NCI-H1092 (cell line): ENCODE results near the gene GPR141.
"Not testable (repeated sequence)": the region's sequence is repeated elsewhere in the genome, so short reads cannot be mapped to it uniquely, and the experiment has no call there.

Experiments used
- DNase-seq: peaks from one replicate; lab custom pipeline; 2025; lab: John Stamatoyannopoulos, UW

Gene GPR141

GRCh38 chr7:37686556-37687345 is 3.2 kb downstream of the GPR141 start:
- DNase-seq, result no peak

- no peak for DNase-seq
These were observed 6.6 kb downstream of the GPR141 start for GRCh38 chr7:37690206-37690605.

DNA sequence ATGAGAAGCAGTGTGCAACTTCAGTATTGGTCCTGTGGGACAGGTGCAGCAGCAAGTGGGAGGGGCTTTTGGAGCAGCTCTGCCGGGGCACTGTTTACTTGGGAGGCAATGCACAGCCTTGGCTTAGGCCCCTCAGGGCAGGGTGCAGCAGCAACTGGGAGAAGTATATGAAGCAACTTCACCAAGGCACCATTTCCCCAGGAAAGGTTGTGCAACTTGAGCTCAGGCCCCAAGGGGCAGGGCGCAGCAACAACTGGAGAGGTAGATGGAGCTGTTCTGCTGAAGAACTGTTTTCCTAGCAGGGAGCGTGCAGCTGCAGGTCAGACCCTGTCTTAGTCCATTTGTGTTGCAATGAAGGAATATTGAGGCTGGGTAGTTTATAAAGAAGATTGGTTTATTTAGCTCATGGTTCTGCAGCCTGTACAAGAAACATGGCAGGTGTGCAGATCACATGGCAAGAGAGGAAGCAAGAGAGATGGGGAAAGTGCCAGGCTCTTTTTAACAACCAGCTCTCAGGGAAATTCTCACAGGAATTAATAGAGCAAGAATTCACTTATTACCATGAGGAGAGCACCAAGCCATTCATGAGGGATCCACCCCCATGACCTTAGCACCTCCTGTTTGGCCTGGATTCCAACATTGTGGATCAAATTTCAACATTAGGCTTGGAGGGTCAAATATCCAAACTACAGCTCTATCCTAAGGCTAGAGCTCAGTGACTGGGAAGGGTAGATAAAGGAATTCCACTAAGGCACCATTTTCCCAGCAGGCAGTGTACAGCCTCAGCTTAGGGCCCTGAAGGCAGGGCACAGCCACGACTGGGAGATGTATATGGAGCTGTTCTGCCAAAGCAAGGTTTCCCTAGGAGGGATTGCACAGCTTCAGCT is 10.9 kb downstream of the GPR141 start:
- no peak for DNase-seq

- no peak for DNase-seq
These were observed 14.7 kb downstream of the GPR141 start for GRCh38 chr7:37698276-37698675.

DNA sequence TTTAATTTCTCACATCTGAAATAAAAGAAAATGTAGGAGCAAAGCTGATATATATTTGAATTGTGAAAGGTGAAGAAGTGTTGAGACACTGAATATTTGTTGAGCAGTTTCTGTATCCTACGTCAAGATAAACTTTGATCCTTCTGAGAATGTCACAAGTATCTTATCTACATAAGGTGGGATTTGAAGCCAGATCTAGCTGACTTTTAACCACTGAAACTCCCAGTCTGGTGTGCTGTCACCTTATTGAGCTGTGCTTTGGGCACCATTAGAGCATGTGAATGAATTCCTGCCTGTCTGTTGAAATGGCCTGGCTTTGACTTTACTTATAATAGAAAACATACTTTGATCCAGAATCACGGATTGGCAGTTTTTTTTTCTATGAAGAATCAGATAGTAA is 15.2 kb downstream of the GPR141 start:
- DNase-seq, result no peak

- DNase-seq, result no peak
These were observed 18.2 kb downstream of the GPR141 start for GRCh38 chr7:37701769-37702168.

DNA sequence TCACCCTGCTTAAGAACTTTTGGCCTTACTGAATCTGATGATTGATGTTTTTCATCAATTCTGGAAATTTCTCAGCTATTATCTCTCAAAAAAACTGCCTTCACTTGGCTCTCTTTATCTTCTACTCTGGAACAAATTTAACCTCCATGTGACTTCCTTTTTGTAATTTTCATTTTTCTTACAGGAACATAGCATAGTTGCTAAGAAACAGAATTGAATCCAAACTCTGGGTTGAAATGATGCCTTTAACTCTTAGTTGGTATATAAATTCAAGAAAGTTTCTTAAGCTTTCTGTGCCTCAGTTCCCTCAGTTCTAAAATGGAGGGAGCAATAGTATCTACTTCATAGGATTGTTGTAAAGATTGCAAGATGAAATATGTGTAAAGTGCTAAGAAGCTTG is 19.8 kb downstream of the GPR141 start:
- DNase-seq, result no peak

GRCh38 chr7:37704328-37704833 is 20.8 kb downstream of the GPR141 start:
- not testable (repeated sequence) for DNase-seq

DNA sequence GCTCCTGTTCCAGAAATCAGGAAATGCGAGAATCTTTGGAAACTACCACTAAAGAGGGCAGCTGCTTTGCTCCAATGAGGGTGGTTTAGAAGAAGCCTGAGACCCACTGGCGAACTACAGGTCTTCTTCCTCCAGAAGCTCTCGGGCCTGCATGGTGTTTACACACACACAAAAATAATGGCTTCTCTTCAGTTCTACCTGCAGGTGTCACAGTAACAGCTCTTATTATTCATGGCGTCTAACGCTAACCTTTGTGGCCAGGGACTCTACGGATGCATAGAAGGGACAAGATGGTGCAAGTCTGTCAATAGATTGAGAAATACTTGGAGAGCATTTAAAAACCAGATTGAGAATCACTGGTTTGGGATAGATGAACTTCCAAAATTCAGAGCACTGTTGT is 22.4 kb downstream of the GPR141 start:
- no peak for DNase-seq

DNA sequence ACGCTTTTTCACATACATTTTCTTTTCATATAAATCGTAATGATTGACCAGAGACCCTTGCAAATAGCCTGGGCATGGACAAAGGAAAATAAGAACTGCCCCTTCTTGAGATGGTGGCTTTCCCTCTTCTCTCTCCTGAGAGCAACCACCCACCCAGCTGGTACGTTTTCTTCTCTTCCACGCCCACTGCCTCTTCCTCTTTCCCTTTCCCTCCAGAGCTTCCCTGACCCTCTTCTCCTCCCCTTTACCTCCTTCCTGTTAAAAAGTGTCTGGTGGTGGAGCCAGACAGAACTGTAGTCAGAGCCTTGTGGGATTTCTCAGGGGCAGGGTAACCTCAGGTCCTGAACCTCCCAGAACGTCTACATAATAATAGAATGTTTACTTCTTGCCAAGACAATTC is 23.2 kb downstream of the GPR141 start:
- DNase-seq, result no peak

GRCh38 chr7:37707754-37708485 is 24.4 kb downstream of the GPR141 start:
- no peak for DNase-seq

DNA sequence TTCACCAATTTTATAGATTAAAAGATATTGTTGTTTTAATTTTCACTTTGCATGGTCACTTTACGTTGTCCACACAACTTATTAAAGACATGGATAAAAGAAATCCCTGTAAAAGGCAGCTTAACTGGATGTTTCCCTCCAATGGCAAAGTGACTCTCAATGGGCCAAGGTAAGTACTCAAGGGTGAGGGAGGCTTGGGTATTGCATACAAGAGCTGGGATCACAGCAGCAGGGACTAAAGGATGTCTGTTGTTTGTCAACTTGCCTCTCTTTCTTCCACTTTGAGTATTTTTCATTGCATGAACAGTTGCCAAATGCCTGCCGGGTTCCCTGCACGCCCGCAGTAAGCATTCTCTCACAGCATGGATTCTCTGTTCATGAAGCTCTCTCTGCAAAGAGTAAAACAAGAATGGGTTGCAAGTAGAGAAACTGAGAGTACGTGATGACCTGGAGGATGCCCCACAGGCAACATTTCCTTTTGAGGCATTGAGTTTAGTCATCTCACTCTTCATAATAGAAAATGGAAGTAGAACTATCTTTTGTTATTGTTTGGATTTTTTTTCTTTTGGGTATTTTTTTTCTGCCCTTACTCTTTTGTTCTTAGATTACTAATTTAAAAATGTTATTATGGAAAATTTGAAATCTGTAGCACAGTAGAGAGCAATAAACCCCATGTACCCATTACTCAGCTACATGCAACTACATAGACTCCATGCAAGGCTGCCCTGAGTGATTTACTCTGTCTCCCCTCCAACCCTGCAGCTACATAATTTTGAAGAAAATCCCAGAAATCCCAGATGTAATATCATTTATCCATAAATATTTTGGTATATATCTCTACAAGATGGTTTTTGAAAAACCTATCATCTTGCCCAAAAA is 26.3 kb downstream of the GPR141 start:
- no peak for DNase-seq

DNA sequence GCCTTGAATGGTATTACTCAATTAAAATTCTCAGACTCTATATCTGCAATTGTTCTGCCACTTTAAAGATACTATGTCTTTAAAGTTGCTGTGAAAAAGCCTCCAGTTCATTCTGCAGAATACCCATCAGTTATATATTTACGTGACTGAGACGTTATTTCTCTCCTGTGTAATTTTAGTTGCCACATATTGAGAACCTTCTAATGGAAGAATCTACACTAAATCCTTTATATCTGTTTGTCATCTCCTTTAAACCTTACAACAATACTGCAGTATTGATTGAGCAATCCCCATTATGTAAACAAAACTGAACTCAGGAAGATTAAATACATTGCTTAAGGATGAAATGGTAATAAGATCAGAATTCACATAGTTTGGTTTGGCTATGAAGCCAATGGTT is 30.0 kb downstream of the GPR141 start:
- no peak for DNase-seq

GRCh38 chr7:37714606-37715005 is 31.0 kb downstream of the GPR141 start:
- no peak for DNase-seq

DNA sequence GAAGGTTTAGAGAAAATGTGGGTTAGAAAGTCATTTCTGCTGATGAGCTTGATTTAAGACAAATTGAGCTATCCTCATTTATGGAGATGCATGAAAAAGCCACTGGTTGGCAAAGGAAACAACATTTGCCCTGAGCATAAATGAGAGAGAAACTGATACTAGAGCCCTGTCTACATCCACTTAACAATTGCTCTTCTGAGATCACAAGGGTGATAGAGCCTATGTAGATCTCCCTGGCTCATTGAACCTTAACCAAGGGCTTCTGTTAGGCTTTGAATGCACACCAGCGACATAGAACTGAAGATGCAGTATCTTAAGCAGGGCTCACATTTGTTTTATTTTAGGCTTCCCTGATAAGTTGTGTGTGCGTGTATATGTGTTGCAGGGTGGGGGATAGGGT is 35.0 kb downstream of the GPR141 start:
- DNase-seq, result no peak

DNA sequence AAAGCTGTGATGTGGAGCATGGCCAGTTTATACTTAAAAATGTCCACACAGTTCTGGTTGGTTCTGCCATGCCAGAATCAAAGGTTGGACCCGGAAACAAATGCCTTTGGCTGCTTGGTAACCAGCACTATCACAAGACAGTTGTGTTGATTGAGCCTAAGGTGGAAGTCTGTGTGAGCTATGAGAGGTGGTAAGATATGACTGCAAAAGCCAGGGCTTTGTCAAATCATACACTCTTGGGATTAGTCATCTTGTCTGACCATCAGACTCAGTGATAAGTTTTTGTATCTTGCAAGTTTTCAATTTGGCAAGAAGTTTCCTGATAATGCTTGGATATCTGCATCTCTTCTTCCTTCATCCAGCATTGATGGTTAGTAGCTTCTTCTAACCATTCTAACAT is 35.5 kb downstream of the GPR141 start:
- no peak for DNase-seq

GRCh38 chr7:37724732-37725131 is 41.2 kb downstream of the GPR141 start:
- DNase-seq, result no peak

DNA sequence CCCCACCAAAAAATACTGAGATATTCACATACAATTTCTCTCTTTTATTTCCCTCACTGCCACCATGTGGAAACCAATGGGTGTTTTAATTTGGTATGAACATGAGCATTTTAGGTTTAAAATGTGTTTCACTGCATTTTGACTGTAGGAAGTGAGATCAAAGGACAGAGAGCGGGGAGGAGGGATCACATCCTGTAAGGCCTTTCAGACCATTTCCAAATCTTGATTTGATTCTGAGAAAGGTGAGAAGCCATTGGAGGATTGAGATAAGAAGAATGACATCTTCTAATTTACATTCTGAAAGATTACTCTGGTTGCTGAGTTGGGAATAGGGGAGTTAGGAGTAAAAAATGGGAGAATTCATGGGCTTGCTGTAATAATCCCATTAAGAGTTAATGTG is 42.5 kb downstream of the GPR141 start:
- DNase-seq, result no peak

DNA sequence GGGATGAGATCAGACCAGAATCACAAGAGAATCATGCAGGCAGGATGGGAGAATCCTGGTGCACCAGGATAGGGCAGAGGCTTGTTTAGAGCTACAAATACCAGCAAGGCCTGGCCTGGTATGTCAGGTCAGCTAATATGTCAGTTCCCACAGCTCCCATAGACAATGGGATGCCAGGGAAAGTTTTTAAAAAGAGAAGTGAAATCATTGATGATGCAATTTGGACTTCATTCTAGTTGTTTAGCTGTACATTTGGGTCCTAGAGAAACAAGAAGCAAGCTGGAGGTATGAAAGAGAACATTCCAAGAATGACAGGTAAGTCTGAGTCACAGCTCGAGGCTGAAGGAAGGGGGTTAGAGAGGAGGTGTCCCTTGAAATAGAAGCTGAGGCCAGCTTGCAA is 45.2 kb downstream of the GPR141 start:
- no peak for DNase-seq

DNA sequence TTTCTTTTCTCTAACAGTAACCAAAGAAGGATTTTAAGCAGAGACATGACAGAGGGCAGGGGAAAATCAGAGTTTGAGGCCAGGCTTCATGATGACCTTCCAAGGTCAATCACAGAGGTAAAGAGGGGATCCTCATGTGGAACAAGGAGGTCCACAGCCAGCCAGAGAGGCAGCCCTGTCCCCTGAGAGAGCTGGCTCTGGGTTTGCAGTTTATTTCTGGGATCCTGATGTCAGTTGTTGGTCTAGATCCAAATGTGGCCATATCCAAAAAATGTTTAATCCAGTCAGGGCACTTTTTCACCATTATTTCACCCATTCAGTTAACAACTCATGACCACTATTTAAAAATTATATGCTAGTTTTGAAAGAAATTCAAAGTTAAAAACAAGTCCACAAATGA is 45.6 kb downstream of the GPR141 start:
- no peak for DNase-seq

- no peak for DNase-seq
These were observed 46.9 kb downstream of the GPR141 start for GRCh38 chr7:37730501-37730900.
